Cardiac muscle cell (in vitro differentiated cells and primary cell): ENCODE measurements around the gene ARMC9. TPM values are rescaled to one million over a fixed set of nuclear protein-coding genes. Genes with fewer than 3 reads are reported as not detected.
A peak's percentile ranks its signal among the peaks of the same experiment; 100 is the strongest.

Experiments used
- DNase-seq, 2 donors: peaks; one replicate each; pipeline versions ENCODE4 v3.0.0 to v3.0.0-alpha.2; 2010 to 2017; ENCODE audit warnings: low read depth in 1 of 2, low spot score in 1 of 2
- H3K27ac ChIP-seq: fragments of 200-600 bp; sonication (generic); 2 replicates; pipeline ENCODE4 v1.5.1; 2016
- H3K27me3 ChIP-seq: fragments of 200-600 bp; sonication (generic); 2 replicates; pipeline ENCODE4 v1.6.0; 2016; ENCODE audit warnings: control low read depth
- H3K36me3 ChIP-seq: fragments of 200-600 bp; sonication (generic); 2 replicates; pipeline ENCODE4 v1.5.1; 2016; ENCODE audit warnings: control low read depth
- H3K4me1 ChIP-seq: fragments of 200-600 bp; sonication (generic); 2 replicates; pipeline ENCODE4 v1.8.1; 2017; ENCODE audit warnings: low read depth, mild to moderate bottlenecking, mixed run types
- H3K4me3 ChIP-seq: fragments of 200-600 bp; sonication (generic); 2 replicates; pipeline ENCODE4 v1.5.1; 2016; ENCODE audit warnings: mild to moderate bottlenecking
- H3K9me3 ChIP-seq: fragments of 200-600 bp; sonication (generic); 2 replicates; pipeline ENCODE4 v1.5.1; 2017; ENCODE audit warnings: low read depth, mild to moderate bottlenecking, control low read depth
- polyA plus RNA-seq: library from polyadenylated mRNA; unstranded; fragments of >200 nt; fragmentation: Nextera tagmentation; extraction: Ambion mirVana; gene quantifications from 2 replicates; pipeline ENCODE4 v1.2.1, GENCODE V29; 2016
- total RNA-seq: library from RNA; depleted of rRNA; stranded (reverse); fragments of >200 nt; gene quantifications from 2 replicates; pipeline ENCODE4 v1.2.3, GENCODE V29; 2016
- TF ChIP-seq, protein P1 (sequence below): IDR thresholded peaks from 2 replicates; pipeline ENCODE4 v1.5.1; 2012; ENCODE audit warnings: low read depth, mild to moderate bottlenecking, low read length

ARMC9 gene
- total and polyA plus RNA-seq, 2 experiments from 2014 or later, result 27.4 to 30.0 TPM

DNA sequence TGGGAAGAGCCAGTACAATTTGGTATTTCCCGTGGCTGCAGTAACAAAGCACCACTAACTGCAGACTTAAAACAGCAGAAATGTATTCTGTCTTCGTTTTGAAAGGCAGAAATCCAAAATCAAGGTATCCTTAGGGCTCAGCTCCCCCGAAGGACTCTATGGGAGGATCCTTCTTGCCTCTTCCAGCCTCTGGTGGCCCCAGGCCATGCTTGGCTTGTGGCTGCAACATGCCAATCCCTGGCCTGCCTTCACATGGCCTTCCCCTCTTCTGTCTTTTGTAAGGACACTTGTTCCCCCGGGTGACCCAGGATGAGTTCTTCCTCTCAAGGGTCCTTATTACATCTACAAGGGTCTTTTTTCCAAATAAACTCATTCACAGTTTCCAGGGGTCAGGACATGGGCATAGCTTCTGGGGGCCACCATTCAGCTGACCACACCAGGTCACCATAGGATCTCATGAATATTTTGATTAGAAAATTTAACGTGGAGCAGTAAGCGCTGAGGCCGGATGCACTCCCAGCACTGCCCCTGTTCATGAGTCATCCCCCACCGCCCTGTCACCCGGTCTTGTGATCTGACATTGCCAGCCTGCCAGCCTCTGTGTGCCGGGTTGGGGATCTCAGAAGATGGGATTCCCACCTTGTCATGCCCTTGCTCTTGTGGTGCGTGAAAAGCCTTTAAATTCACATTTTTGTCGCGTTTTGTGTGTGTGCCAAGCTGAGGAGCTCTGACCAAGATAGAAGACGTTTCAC lies 135.9 kb downstream of the ARMC9 start:
- no peaks in the 10 kb centered on the region for H3K27me3 ChIP-seq
- TF ChIP-seq, protein P1, sequence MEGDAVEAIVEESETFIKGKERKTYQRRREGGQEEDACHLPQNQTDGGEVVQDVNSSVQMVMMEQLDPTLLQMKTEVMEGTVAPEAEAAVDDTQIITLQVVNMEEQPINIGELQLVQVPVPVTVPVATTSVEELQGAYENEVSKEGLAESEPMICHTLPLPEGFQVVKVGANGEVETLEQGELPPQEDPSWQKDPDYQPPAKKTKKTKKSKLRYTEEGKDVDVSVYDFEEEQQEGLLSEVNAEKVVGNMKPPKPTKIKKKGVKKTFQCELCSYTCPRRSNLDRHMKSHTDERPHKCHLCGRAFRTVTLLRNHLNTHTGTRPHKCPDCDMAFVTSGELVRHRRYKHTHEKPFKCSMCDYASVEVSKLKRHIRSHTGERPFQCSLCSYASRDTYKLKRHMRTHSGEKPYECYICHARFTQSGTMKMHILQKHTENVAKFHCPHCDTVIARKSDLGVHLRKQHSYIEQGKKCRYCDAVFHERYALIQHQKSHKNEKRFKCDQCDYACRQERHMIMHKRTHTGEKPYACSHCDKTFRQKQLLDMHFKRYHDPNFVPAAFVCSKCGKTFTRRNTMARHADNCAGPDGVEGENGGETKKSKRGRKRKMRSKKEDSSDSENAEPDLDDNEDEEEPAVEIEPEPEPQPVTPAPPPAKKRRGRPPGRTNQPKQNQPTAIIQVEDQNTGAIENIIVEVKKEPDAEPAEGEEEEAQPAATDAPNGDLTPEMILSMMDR, result no peak
- H3K36me3 ChIP-seq, result no peaks in the 10 kb centered on the region
- peaks cover 14% of the 10 kb centered on the region for H3K4me1 ChIP-seq
- no peak for DNase-seq
- H3K27ac ChIP-seq, result peak overlapping the region; percentile 60
- no peaks in the 10 kb centered on the region for H3K9me3 ChIP-seq
- no peak overlapping the region for H3K4me3 ChIP-seq

- Histone ChIP-seq H3K4me1 (peaks cover 14% of the 10 kb centered on the region), H3K9me3 (no peaks in the 10 kb centered on the region), H3K4me3 (no peak overlapping the region), H3K27ac (peak overlapping the region; percentile 60), H3K36me3 (no peaks in the 10 kb centered on the region), H3K27me3 (no peaks in the 10 kb centered on the region)
- TF ChIP-seq, protein P1, result no peak
- no peak for DNase-seq
Observed at GRCh38 chr2:231334981-231335380, 136.6 kb downstream of the ARMC9 start.

- TF ChIP-seq, protein P1, result no peak
- Histone ChIP-seq H3K9me3 (no peaks in the 10 kb centered on the region), H3K36me3 (no peaks in the 10 kb centered on the region), H3K27me3 (no peaks in the 10 kb centered on the region), H3K4me1 (peaks cover 14% of the 10 kb centered on the region), H3K27ac (peak overlapping the region; percentile 60), H3K4me3 (no peak overlapping the region)
- DNase-seq, result no peak
Observed at GRCh38 chr2:231335591-231335990, 137.2 kb downstream of the ARMC9 start.

- Histone ChIP-seq H3K27me3 (no peaks in the 10 kb centered on the region), H3K9me3 (no peaks in the 10 kb centered on the region), H3K36me3 (no peaks in the 10 kb centered on the region), H3K27ac (peak overlapping the region; percentile 85), H3K4me1 (peaks cover 14% of the 10 kb centered on the region), H3K4me3 (no peak overlapping the region)
- TF ChIP-seq, protein P1, result no peak
- DNase-seq, result no peak
Observed at GRCh38 chr2:231336236-231336635, 137.8 kb downstream of the ARMC9 start.

GRCh38 chr2:231336700-231337099 lies 138.3 kb downstream of the ARMC9 start:
- Histone ChIP-seq H3K9me3 (no peaks in the 10 kb centered on the region), H3K4me3 (no peak overlapping the region), H3K27ac (peak overlapping the region; percentile 85), H3K4me1 (peaks cover 14% of the 10 kb centered on the region), H3K36me3 (no peaks in the 10 kb centered on the region), H3K27me3 (no peaks in the 10 kb centered on the region)
- no peak for DNase-seq
- TF ChIP-seq, protein P1, result no peak
